ENCODE data around the gene ZNF443. TPM values are rescaled to one million over a fixed set of nuclear protein-coding genes. Genes with fewer than 3 reads are reported as not detected.
"Not testable (repeated sequence)": the region's sequence is repeated elsewhere in the genome, so short reads cannot be mapped to it uniquely, and the experiment has no call there.

Gene ZNF443
- total and polyA plus RNA-seq, 9 of the 15 experiments (the other 6 are each of a cell fraction or from before 2014, with no cell fraction given), result 1.5 to 4.9 (median 2.8) TPM

GRCh38 chr19:12440541-12441316 is at the start of gene ZNF443 (continued):
- no peak for TF ChIP-seq SREBF2 (CRISPR knock-in tag; IDR thresholded peaks at IDR 0.05)
- TF ChIP-seq ZFP91 (CRISPR knock-in tag; IDR thresholded peaks at IDR 0.05), result no peak

GRCh38 chr19:12486265-12486783 is 45.5 kb upstream of the ZNF443 start:
- POLR2A ChIA-PET, result interaction anchor here (1.0 kb wide), 1 partner anchor 9 kb away, joined by 4 read pairs; no protein-coding TSS in a partner anchor
- CTCF ChIA-PET (ENCODE audit: low intra/inter-chr PET ratio), result not testable (repeated sequence)

More at GRCh38 chr19:12486265-12486783, 45.5 kb upstream of the ZNF443 start:
- H3K4me3 ChIP-seq; in situ Hi-C loops (cut with MboI); DNase-seq (ENCODE audit: extremely low read depth in 1 of 4, low spot score in 3 of 4); H3K9me3 ChIP-seq (replicated peaks; ENCODE audit: control insufficient read depth, insufficient read depth, low read depth, low read length); H3K27me3 ChIP-seq (ENCODE audit: control insufficient read depth in 2 of 2, insufficient read depth in 2 of 2, low read length in 2 of 2); H3K9ac ChIP-seq (ENCODE audit: insufficient read depth in 1 of 2, low read depth in 2 of 2, low read length in 2 of 2); H3K79me2 ChIP-seq (ENCODE audit: control insufficient read depth, insufficient read depth, low read length); H2AFZ ChIP-seq (ENCODE audit: low read depth, low read length); ATAC-seq; H3K9me1 ChIP-seq (ENCODE audit: control insufficient read depth, insufficient read depth, low read length); H4K20me1 ChIP-seq (replicated peaks; ENCODE audit: control insufficient read depth, insufficient read depth, low read length); FAIRE-seq; H3K27ac ChIP-seq (ENCODE audit: extremely low read depth, low read depth, low read length); H3K4me2 ChIP-seq (ENCODE audit: insufficient read depth, low read length); BruUV-seq (replicated peaks); H3K36me3 ChIP-seq (ENCODE audit: control insufficient read depth, insufficient read depth, low read length): not testable (repeated sequence)
- intact Hi-C loops (cut with micrococcal nuclease), result loop anchor here (10.0 kb wide), 1 partner anchor 112 kb away; no protein-coding TSS in a partner anchor
- peaks cover 0 to 11% of the 10 kb centered on the region in 2 experiments; a peak in 3 of 5 replicates for H3K4me1 ChIP-seq (replicated peaks in 1 of 2; ENCODE audit: control insufficient read depth in 2 of 2, insufficient read depth in 2 of 2, low read length in 2 of 2)
- WGBS (ENCODE audit: insufficient coverage, low coverage, missing lambda C conversion rate), result no CpG with 5 or more reads among the region's 1 CpG

All from K562 (cell line).